Epithelial cell of proximal tubule (primary cell): ENCODE results near the gene PHF11. TPM values are rescaled to one million over a fixed set of nuclear protein-coding genes. Genes with fewer than 3 reads are reported as not detected.
A peak's percentile ranks its signal among the peaks of the same experiment; 100 is the strongest.

Experiments
- DNase-seq: peaks from one replicate; pipeline ENCODE4 v3.0.0-alpha.2; 2011; ENCODE audit warnings: low read depth
- H3K4me3 ChIP-seq: 2 replicates; pipeline ENCODE4 v1.5.1; 2011; ENCODE audit warnings: low read depth, mild to moderate bottlenecking, low read length
- CTCF ChIP-seq: conservative IDR thresholded peaks from 2 replicates; pipeline ENCODE4 v1.5.1; 2012; ENCODE audit warnings: low read depth, mild to moderate bottlenecking, low read length
- total RNA-seq: library from RNA; depleted of rRNA; stranded (reverse); fragments of >200 nt; gene quantifications from 2 replicates; pipeline ENCODE4 v1.2.3, GENCODE V29; 2015

The PHF11 gene
- total RNA-seq, 1 donor from 2014 or later: 33.9 TPM

GRCh38 chr13:49540552-49540951, 44.8 kb downstream of the PHF11 start:
- TF ChIP-seq CTCF: no peak
- no peak overlapping the region for H3K4me3 ChIP-seq
- peak; percentile 32 for DNase-seq

GRCh38 chr13:49543656-49544055, 47.9 kb downstream of the PHF11 start:
- no peak for DNase-seq
- TF ChIP-seq CTCF: no peak
- no peak overlapping the region for H3K4me3 ChIP-seq

- H3K4me3 ChIP-seq: no peak overlapping the region
- no peak for DNase-seq
- no peak for TF ChIP-seq CTCF
Measured at GRCh38 chr13:49545661-49546060, 49.9 kb downstream of the PHF11 start.

GRCh38 chr13:49546561-49546960, 50.8 kb downstream of the PHF11 start:
- DNase-seq: no peak
- TF ChIP-seq CTCF: no peak
- H3K4me3 ChIP-seq: no peak overlapping the region

GRCh38 chr13:49549289-49549688, 53.5 kb downstream of the PHF11 start:
- peak; percentile 21 for TF ChIP-seq CTCF
- DNase-seq: no peak
- H3K4me3 ChIP-seq: no peak overlapping the region

GRCh38 chr13:49550942-49551644, 55.3 kb downstream of the PHF11 start:
- no peak for DNase-seq
- no peak for TF ChIP-seq CTCF
- H3K4me3 ChIP-seq: no peak overlapping the region

- TF ChIP-seq CTCF: no peak
- no peak for DNase-seq
- no peak overlapping the region for H3K4me3 ChIP-seq
Measured at GRCh38 chr13:49553888-49554287, 58.1 kb downstream of the PHF11 start.
